CD4-positive, alpha-beta T cell (primary cell): Measurements from ENCODE around the gene OGG1. TPM values are rescaled to one million over a fixed set of nuclear protein-coding genes. Genes with fewer than 3 reads are reported as not detected.

Experiments used
- ATAC-seq: fragments of 200-7000 bp; cut with Tn5 transposase; one replicate; pipeline ENCODE4 v1.10.0; 2022; ENCODE audit warnings: mild to moderate bottlenecking; ENCODE audit not compliant: poor library complexity
- CTCF ChIA-PET: fragments of 350-600 bp; sonication (Branson Sonifier 250); formaldehyde crosslinking; loops from one replicate; lab custom pipeline; 2021; ENCODE audit warnings: antibody characterized with exemption, inconsistent platforms; lab: Charles Lee
- POLR2A ChIA-PET: fragments of 350-600 bp; sonication (Branson Sonifier 250); formaldehyde crosslinking; loops from one replicate; lab custom pipeline; 2021; ENCODE audit warnings: antibody characterized with exemption, inconsistent platforms; lab: Charles Lee
- DNase-seq, 14 experiments: peaks; one replicate each; pipeline ENCODE4 v3.0.0-alpha.2; 2013 to 2020; ENCODE audit warnings: mixed read lengths in 2 of 14
- H3K27ac ChIP-seq, 2 donors: one replicate each; pipeline versions ENCODE4 v1.5.1 to v1.7.0; 2013; ENCODE audit warnings: low read length in 2 of 2, low read depth in 1 of 2, mild to moderate bottlenecking in 1 of 2
- H3K27me3 ChIP-seq, 2 experiments: 1 replicate in 1 of 2; 2 replicates in 1 of 2; pipeline versions ENCODE4 v1.6.1 to v1.7.0; 2013; ENCODE audit warnings: low read length in 2 of 2, control low read depth in 1 of 2, mild to moderate bottlenecking in 1 of 2, moderate library complexity in 1 of 2; ENCODE audit not compliant: insufficient read depth in 2 of 2, control insufficient read depth in 1 of 2
- H3K36me3 ChIP-seq: one replicate; pipeline ENCODE4 v1.6.1; 2013; ENCODE audit warnings: low read length, control low read depth; ENCODE audit not compliant: insufficient read depth
- H3K4me1 ChIP-seq: one replicate; pipeline ENCODE4 v1.6.1; 2013; ENCODE audit warnings: low read length, control low read depth; ENCODE audit not compliant: insufficient read depth
- H3K4me3 ChIP-seq: one replicate; pipeline ENCODE4 v1.5.1; 2013; ENCODE audit warnings: mild to moderate bottlenecking, low read length, moderate library complexity
- H3K9me3 ChIP-seq, 2 experiments: 1 replicate in 1 of 2; 2 replicates in 1 of 2; pipeline versions ENCODE4 v1.6.1 to v1.7.0; 2013; ENCODE audit warnings: low read length in 2 of 2, mild to moderate bottlenecking in 2 of 2, control low read depth in 1 of 2, moderate library complexity in 1 of 2; ENCODE audit not compliant: control insufficient read depth in 1 of 2, insufficient read depth in 1 of 2
- H3K27ac Mint-ChIP-seq: one replicate; pipeline ENCODE4 v1.8.0; 2020; ENCODE audit warnings: mixed read lengths
- H3K27me3 Mint-ChIP-seq: one replicate; pipeline ENCODE4 v1.8.0; 2021; ENCODE audit warnings: mixed read lengths
- H3K36me3 Mint-ChIP-seq: one replicate; pipeline ENCODE4 v1.8.0; 2021; ENCODE audit warnings: low read depth, mixed read lengths
- H3K4me1 Mint-ChIP-seq: one replicate; pipeline ENCODE4 v1.8.0; 2021; ENCODE audit warnings: low read depth, mixed read lengths
- H3K4me3 Mint-ChIP-seq: one replicate; pipeline ENCODE4 v1.8.0; 2020; ENCODE audit warnings: mild to moderate bottlenecking, mixed read lengths
- H3K9me3 Mint-ChIP-seq: one replicate; pipeline ENCODE4 v1.8.0; 2020; ENCODE audit warnings: mixed read lengths
- intact Hi-C, 2 experiments: fragments of 100-400 bp; cut with DNase I in 1 of 2; cut with micrococcal nuclease in 1 of 2; formaldehyde crosslinking; loops; one replicate each; pipeline versions ENCODE4 v1.15.1 to v1.9.0; 2023 to 2025; cut with DNase I, micrococcal nuclease
- total RNA-seq, 174 experiments: library from RNA in 2 of 174; stranded (reverse) in 2 of 174; gene quantifications; one replicate each; pipeline ENCODE4 v1.2.3 and lab custom pipeline; 2021 to 2026
- TF ChIP-seq, protein P1 (sequence below): fragments of 200-600 bp; IDR thresholded peaks from one replicate; pipeline ENCODE4 v1.8.0; 2022; ENCODE audit warnings: antibody characterized with exemption, mild to moderate bottlenecking

The OGG1 gene
- total RNA-seq, 2 experiments from 2014 or later: 7.1 to 8.9 TPM

DNA sequence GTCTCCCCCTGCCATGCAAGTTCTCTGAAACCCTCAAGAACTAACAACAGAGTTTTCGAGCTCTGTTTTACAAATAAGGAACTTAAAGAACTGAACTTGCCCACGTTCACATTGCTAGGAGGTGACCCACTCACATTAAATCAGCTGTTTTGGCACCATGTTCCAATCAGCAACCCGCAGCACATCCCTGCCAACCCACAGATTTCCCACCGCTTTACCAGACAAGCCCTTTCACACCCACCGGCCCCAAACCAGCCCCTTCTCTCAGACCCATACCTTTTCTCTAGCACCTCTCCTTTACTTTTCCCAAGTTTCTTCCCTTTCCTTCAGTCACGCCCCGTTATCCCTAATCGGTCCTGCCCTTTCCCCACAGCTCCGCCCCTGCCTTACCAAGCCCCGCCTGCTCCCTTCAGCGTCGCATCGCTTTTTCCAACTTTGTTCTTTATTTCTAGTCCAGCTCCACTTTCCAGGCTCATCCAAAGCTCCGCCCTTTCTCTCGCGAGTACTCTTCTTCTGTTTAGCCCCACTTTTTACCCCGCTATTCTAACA is 19.0 kb upstream of the OGG1 start:
- CTCF ChIA-PET: interaction anchor here (1.2 kb wide), 1 partner anchor 19 kb away, joined by 5 read pairs; the partner anchor contains the start of gene OGG1
- Histone ChIP-seq H3K4me3 (peak overlapping the region; percentile 86), H3K9me3 (no peaks in the 10 kb centered on the region), H3K36me3 (peaks cover 16% of the 10 kb centered on the region), H3K4me1 (peaks cover 46% of the 10 kb centered on the region), H3K27me3 (no peaks in the 10 kb centered on the region), H3K27ac (peak overlapping the region; percentile 32 to 43)
- TF ChIP-seq, protein P1, sequence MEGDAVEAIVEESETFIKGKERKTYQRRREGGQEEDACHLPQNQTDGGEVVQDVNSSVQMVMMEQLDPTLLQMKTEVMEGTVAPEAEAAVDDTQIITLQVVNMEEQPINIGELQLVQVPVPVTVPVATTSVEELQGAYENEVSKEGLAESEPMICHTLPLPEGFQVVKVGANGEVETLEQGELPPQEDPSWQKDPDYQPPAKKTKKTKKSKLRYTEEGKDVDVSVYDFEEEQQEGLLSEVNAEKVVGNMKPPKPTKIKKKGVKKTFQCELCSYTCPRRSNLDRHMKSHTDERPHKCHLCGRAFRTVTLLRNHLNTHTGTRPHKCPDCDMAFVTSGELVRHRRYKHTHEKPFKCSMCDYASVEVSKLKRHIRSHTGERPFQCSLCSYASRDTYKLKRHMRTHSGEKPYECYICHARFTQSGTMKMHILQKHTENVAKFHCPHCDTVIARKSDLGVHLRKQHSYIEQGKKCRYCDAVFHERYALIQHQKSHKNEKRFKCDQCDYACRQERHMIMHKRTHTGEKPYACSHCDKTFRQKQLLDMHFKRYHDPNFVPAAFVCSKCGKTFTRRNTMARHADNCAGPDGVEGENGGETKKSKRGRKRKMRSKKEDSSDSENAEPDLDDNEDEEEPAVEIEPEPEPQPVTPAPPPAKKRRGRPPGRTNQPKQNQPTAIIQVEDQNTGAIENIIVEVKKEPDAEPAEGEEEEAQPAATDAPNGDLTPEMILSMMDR: no peak
- peaks cover 78% of the 10 kb centered on the region for H3K4me1 Mint-ChIP-seq
- no peaks in the 10 kb centered on the region for H3K27me3 Mint-ChIP-seq
- no peak for DNase-seq
- H3K27ac Mint-ChIP-seq: peak overlapping the region; percentile 91
- peak; percentile 28 for ATAC-seq
- peak overlapping the region; percentile 88 for H3K4me3 Mint-ChIP-seq
- POLR2A ChIA-PET: interaction anchor here (0.6 to 4.1 kb wide), 10 partner anchors 9 to 257 kb away, joined by 3 to 33 read pairs (median 4); partner anchors contain the start of genes ARPC4, CRELD1, MTMR14 and OGG1
- no peaks in the 10 kb centered on the region for H3K9me3 Mint-ChIP-seq
- intact Hi-C loops: loop anchor here (1.0 to 10.0 kb wide), 7 partner anchors 19 to 768 kb away; partner anchors contain the start of genes TADA3 (in 2 of the 2), ARPC4 (in 1 of the 2), MTMR14 (in 1 of the 2) and OGG1 (in 1 of the 2)
- peaks cover 46% of the 10 kb centered on the region for H3K36me3 Mint-ChIP-seq

DNA sequence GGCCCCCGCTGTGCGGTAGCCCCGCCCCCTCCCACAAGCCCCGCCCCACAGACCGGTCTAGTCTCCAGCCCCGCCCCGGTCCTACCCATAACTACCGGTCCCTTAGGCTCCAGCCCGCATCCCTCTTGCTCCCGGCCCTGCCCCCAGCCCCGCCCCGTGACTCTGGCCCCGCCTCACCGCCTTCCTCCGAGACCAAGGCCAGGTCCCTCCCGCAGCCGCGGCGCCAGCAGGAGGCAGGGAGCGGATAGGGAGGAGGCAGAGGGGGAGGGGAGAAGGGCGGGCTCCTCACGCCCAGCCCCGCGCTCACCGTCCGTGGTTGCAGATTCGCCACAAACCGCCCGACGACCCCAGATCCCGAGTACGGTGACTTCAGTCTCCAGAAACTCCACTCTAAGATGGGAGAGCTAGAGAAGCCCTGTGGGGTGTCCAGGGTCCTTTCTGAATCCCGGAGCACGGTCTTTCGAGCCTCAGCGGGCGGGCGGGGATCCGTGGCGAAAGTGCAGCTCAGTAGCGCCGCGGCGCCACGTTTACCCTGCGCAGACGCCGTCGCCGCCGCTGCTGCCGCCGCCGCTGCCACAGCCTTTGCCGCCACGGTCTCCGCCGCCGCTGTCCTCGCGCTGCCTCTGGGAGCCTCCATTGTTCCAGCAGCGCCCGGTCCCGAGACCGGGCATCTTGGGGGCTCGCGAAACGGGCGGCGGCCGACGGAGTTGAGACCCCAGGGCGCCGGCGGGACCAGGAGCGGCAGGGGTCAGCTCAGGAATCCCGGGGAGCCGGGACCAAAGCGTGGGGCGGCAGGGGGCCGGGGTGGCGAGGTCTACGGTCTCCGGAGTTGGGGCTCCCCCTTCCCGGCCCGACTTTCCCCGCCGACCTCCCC is 18.3 kb upstream of the OGG1 start, which contains the start of gene BRPF1:
Gene BRPF1, plus strand, starts transcription at position 530 of the 874 bp plus-strand sequence. CDS start 2,406 bp downstream, outside the sequence.
- H3K9me3 Mint-ChIP-seq: no peaks in the 10 kb centered on the region
- DNase-seq: peak; percentile 98 to 100 (median 100)
- ChIA-PET CTCF (interaction anchor here (1.1 to 1.2 kb wide), 2 partner anchors 15 to 18 kb away, joined by 3 to 5 read pairs; partner anchors contain the start of gene OGG1), POLR2A (interaction anchor here (1.0 to 4.1 kb wide), 14 partner anchors 9 to 335 kb away, joined by 3 to 33 read pairs (median 6); partner anchors contain the start of genes ARPC4, CRELD1, JAGN1 and MTMR14)
- H3K27me3 ChIP-seq: no peaks in the 10 kb centered on the region
- peak within 1 kb of the TSS; percentile 88 for H3K4me3 Mint-ChIP-seq
- TF ChIP-seq, protein P1: no peak
- H3K27ac Mint-ChIP-seq: peak within 1 kb of the TSS; percentile 91
- peak; percentile 91 for ATAC-seq
- peaks cover 79% of the 10 kb centered on the region for H3K4me1 Mint-ChIP-seq
- intact Hi-C loops: loop anchor here (1.0 to 10.0 kb wide), 7 partner anchors 18 to 769 kb away; partner anchors contain the start of genes TADA3 (in 2 of the 2), ARPC4 (in 1 of the 2), MTMR14 (in 1 of the 2) and OGG1 (in 1 of the 2)
- peaks cover 51% of the 10 kb centered on the region for H3K36me3 Mint-ChIP-seq
- H3K36me3 ChIP-seq: peaks cover 21% of the 10 kb centered on the region
- H3K9me3 ChIP-seq: no peaks in the 10 kb centered on the region
- H3K27me3 Mint-ChIP-seq: no peaks in the 10 kb centered on the region
- peak within 1 kb of the TSS; percentile 84 to 96 for H3K27ac ChIP-seq
- peaks cover 45% of the 10 kb centered on the region for H3K4me1 ChIP-seq
- peak within 1 kb of the TSS; percentile 86 for H3K4me3 ChIP-seq
